ENCODE measurements around the gene SUSD3. TPM values are rescaled to one million over a fixed set of nuclear protein-coding genes. Genes with fewer than 3 reads are reported as not detected.

The SUSD3 gene
- total and polyA plus RNA-seq, 2 of the 8 experiments (the other 6 are each of a cell fraction or from before 2014, with no cell fraction given), result 5.5 to 35.4 TPM

GRCh38 chr9:93126151-93126781 is 67.8 kb downstream of the SUSD3 start (continued):
- TF ChIP-seq CTCF (IDR thresholded peaks at IDR 0.05; ENCODE audit: control extremely low read depth in 1 of 3, insufficient read depth in 1 of 3, low read depth in 1 of 3, low read length in 3 of 3) (no peak), CREB1 (IDR thresholded peaks at IDR 0.05) (no peak), YY1 (IDR thresholded peaks at IDR 0.05; ENCODE audit: low read depth, low read length) (no peak), CHD1 (IDR thresholded peaks at IDR 0.05; ENCODE audit: low read depth, low read length) (no peak), TBP (IDR thresholded peaks at IDR 0.05; ENCODE audit: low read depth, low read length) (no peak), GABPA (IDR thresholded peaks at IDR 0.05; ENCODE audit: borderline replicate concordance, insufficient read depth, low read length) (no peak), KDM5A (IDR thresholded peaks at IDR 0.05; ENCODE audit: low read length) (no peak), NANOG (IDR thresholded peaks at IDR 0.05; ENCODE audit: insufficient read depth, low read depth, low read length, poor library complexity, severe bottlenecking) (no peak), USF2 (IDR thresholded peaks at IDR 0.05; ENCODE audit: low read length) (no peak)

All from H1 (cell line).